ENCODE data around the gene MVK.

- TF ChIP-seq CTCF (conservative IDR thresholded peaks at IDR 0.05; ENCODE audit: low read depth, low read length) (no peak), USF2 (IDR thresholded peaks at IDR 0.05; ENCODE audit: low read depth, low read length) (no peak), POLR2A (IDR thresholded peaks at IDR 0.05; ENCODE audit: low read depth, low read length) (no peak), RAD21 (IDR thresholded peaks at IDR 0.05; ENCODE audit: low read length) (no peak), ELK1 (IDR thresholded peaks at IDR 0.05; ENCODE audit: borderline replicate concordance, low read depth, low read length) (no peak), MAZ (IDR thresholded peaks at IDR 0.05; ENCODE audit: borderline replicate concordance, low read depth, low read length) (no peak), CEBPB (IDR thresholded peaks at IDR 0.05; ENCODE audit: low read depth, low read length) (no peak), BHLHE40 (IDR thresholded peaks at IDR 0.05; ENCODE audit: low read depth, low read length) (no peak), CHD1 (IDR thresholded peaks at IDR 0.05; ENCODE audit: low read depth, low read length) (no peak), NFE2L2 (IDR thresholded peaks at IDR 0.05; ENCODE audit: low read depth, low read length) (no peak), MAFK (IDR thresholded peaks at IDR 0.05; ENCODE audit: low read depth, low read length) (no peak), RFX5 (IDR thresholded peaks at IDR 0.05; ENCODE audit: low read depth, low read length) (no peak), FOS (IDR thresholded peaks at IDR 0.05; ENCODE audit: low read depth, low read length) (no peak)
Measured at GRCh38 chr12:109550281-109550680, 23.3 kb upstream of the MVK start.
